Measurements from ENCODE around the gene XRRA1. TPM values are rescaled to one million over a fixed set of nuclear protein-coding genes. Genes with fewer than 3 reads are reported as not detected.

The XRRA1 gene
- total RNA-seq (2012; rRNA removed), result 5.0 and 6.3 TPM in 2 replicates
- 4.5 and 5.4 TPM in 2 replicates for polyA plus RNA-seq (2012; rRNA removed)
- 2.7 and 4.3 TPM in 2 replicates for polyA plus RNA-seq (2012; cell fraction: cytosol; rRNA removed)
- polyA plus RNA-seq (2012; cell fraction: nucleus; rRNA removed; ENCODE audit: low replicate concordance), result 6.2 and 10.3 TPM in 2 replicates
- Bru-seq, nascent RNA, result percentile 57 among the genes with signal in this experiment
- BruChase-seq, experiment 1, labeled RNA remaining after a 6-hour chase, result percentile 60 among the genes with signal in this experiment
- BruChase-seq, experiment 2, labeled RNA remaining after a 2-hour chase, result percentile 62 among the genes with signal in this experiment
- long read RNA-seq, partial matches to known transcripts, result 1 of 8 reads
- long read RNA-seq, other reads (novel, unspliced or antisense), result 7 of 8 reads

- TF ChIP-seq CHD1 (IDR thresholded peaks at IDR 0.05; ENCODE audit: low read depth, low read length) (peak; percentile 51; the same call in 1 of the 2 replicates), RAD21 (IDR thresholded peaks at IDR 0.05; ENCODE audit: low read length) (no peak), CEBPB (IDR thresholded peaks at IDR 0.05; ENCODE audit: low read depth, low read length) (no peak), MXI1 (IDR thresholded peaks at IDR 0.05; ENCODE audit: borderline replicate concordance, low read depth, low read length) (peak; percentile 71), RFX5 (IDR thresholded peaks at IDR 0.05; ENCODE audit: low read depth, low read length) (peak; percentile 33; the same call in 1 of the 2 replicates), POLR2A (IDR thresholded peaks at IDR 0.05; ENCODE audit: low read depth, low read length) (peak; percentile 90), SMC3 (IDR thresholded peaks at IDR 0.05; ENCODE audit: low read depth, low read length) (no peak), MAZ (IDR thresholded peaks at IDR 0.05; ENCODE audit: borderline replicate concordance, low read depth, low read length) (peak; percentile 67; the same call in 1 of the 2 replicates), USF2 (IDR thresholded peaks at IDR 0.05; ENCODE audit: low read depth, low read length) (peak; percentile 96)
- Histone ChIP-seq H3K27ac (ENCODE audit: insufficient read depth, low read length) (peak within 1 kb of the TSS; percentile 79), H3K27me3 (ENCODE audit: control insufficient read depth, insufficient read depth, low read length) (no peaks in the 10 kb centered on the region), H3K9ac (ENCODE audit: low read depth, low read length) (peak within 1 kb of the TSS; percentile 94), H2BK15ac (ENCODE audit: low read depth, low read length) (peak within 1 kb of the TSS; percentile 9; the same call in 1 of the 3 replicates), H2AFZ (replicated peaks; ENCODE audit: low read length, poor library complexity) (peak within 1 kb of the TSS; percentile 97), H3K56ac (ENCODE audit: extremely low read depth, insufficient read depth, low read length) (peak within 1 kb of the TSS; percentile 94), H3K4ac (ENCODE audit: low read depth, low read length) (peak within 1 kb of the TSS; percentile 96), H3K36me3 (ENCODE audit: control insufficient read depth, insufficient read depth, low read length) (peaks cover under 1% of the 10 kb centered on the region; the same call in 1 of the 2 replicates), H3K4me1 (ENCODE audit: control insufficient read depth, insufficient read depth, low read length) (peaks cover 3% of the 10 kb centered on the region), H3K23ac (ENCODE audit: low read depth, low read length) (peak within 1 kb of the TSS; percentile 82), H4K5ac (ENCODE audit: low read depth, low read length) (peak within 1 kb of the TSS; percentile 47), H3K9me3 (ENCODE audit: control insufficient read depth, insufficient read depth, low read length) (no peaks in the 10 kb centered on the region), H4K8ac (ENCODE audit: low read depth in 2 of 2, low read length in 2 of 2) (peak within 1 kb of the TSS; percentile 89 to 90), H2AK9ac (replicated peaks; ENCODE audit: low read depth, low read length, poor library complexity) (peak within 1 kb of the TSS; percentile 98), H4K20me1 (ENCODE audit: insufficient read depth, low read length) (peaks cover 32% of the 10 kb centered on the region; the same call in 1 of the 2 replicates), H3K18ac (ENCODE audit: low read depth, low read length) (peak within 1 kb of the TSS; percentile 11), H3K4me3 (ENCODE audit: insufficient read depth, low read depth, low read length) (peak within 1 kb of the TSS; percentile 88), H2BK20ac (ENCODE audit: low read depth, low read length) (no peak within 1 kb of the TSS; the same call in 1 of the 2 replicates), H3K9me1 (ENCODE audit: insufficient read depth, low read length) (peaks cover 7% of the 10 kb centered on the region), H2AK5ac (ENCODE audit: low read depth, low read length) (peak within 1 kb of the TSS; percentile 76), H3K14ac (replicated peaks; ENCODE audit: low read depth, low read length) (peak within 1 kb of the TSS; percentile 97), H3K79me1 (ENCODE audit: low read depth in 1 of 2, low read length in 2 of 2) (peaks cover 4 to 45% of the 10 kb centered on the region in 2 experiments; a peak in 3 of 4 replicates), H3K4me2 (ENCODE audit: low read depth, low read length) (peak within 1 kb of the TSS; percentile 84), H2BK5ac (ENCODE audit: low read depth, low read length, poor library complexity, severe bottlenecking) (peak within 1 kb of the TSS; percentile 64), H4K91ac (ENCODE audit: insufficient read depth, low read depth, low read length) (peak within 1 kb of the TSS; percentile 94), H2BK120ac (ENCODE audit: low read depth, low read length) (peak within 1 kb of the TSS; percentile 49)
- DNase-seq (peak; percentile 99), ATAC-seq (ENCODE audit: low read depth) (peak; percentile 98)
- BruUV-seq (replicated peaks), result TSS peak; percentile 54
- WGBS, 2 experiments (ENCODE audit: extremely low coverage in 2 of 2, insufficient read length in 1 of 2), result 0% methylated on average over 20 of the region's 67 CpGs; no CpG with 5 or more reads in 1 of the 2 experiments
- ChIA-PET POLR2A (ENCODE audit: unreplicated experiment) (interaction anchor here (0.6 kb wide), 1 partner anchor 12 kb away, joined by 3 read pairs; no protein-coding TSS in a partner anchor), CTCF (no interaction called here)
- intact Hi-C loops (cut with micrococcal nuclease) (loop anchor here (2.0 to 5.0 kb wide), 2 partner anchors 40 to 298 kb away; partner anchors contain the start of gene NEU3), dilution Hi-C loops (cut with HindIII; ENCODE audit: low sequenced_read_pairs, unreplicated experiment) (no loop called here), in situ Hi-C loops (cut with MboI; ENCODE audit: low sequenced_read_pairs) (no loop called here)
These were observed at the start of gene XRRA1, which contains the start of gene SPCS2 for GRCh38 chr11:74948898-74949752. TSS of gene XRRA1 (minus strand) at chr11:74949091. CDS start at chr11:74940878, 8,213 bp downstream. TSS of gene SPCS2 (plus strand) at chr11:74949266. CDS start at chr11:74949286, 20 bp downstream.
